ENCODE data around the gene CPED1. TPM values are rescaled to one million over a fixed set of nuclear protein-coding genes. Genes with fewer than 3 reads are reported as not detected.
A peak's percentile ranks its signal among the peaks of the same experiment; 100 is the strongest.
"Not testable (repeated sequence)": the region's sequence is repeated elsewhere in the genome, so short reads cannot be mapped to it uniquely, and the experiment has no call there.

The CPED1 gene
- total RNA-seq, 1 donor from 2014 or later = 32.3 TPM

- DNase-seq = not testable (repeated sequence)
Measured at GRCh38 chr7:121252523-121253235, 264.2 kb downstream of the CPED1 start.

- DNase-seq = no peak
Measured at GRCh38 chr7:121259826-121260225, 271.3 kb downstream of the CPED1 start.

- no peak for DNase-seq
Measured at GRCh38 chr7:121261207-121261884, 272.8 kb downstream of the CPED1 start.

GRCh38 chr7:121262221-121262620, 273.7 kb downstream of the CPED1 start:
- no peak for DNase-seq

GRCh38 chr7:121262969-121263368, 274.5 kb downstream of the CPED1 start:
- no peak for DNase-seq

GRCh38 chr7:121266307-121266894, 277.9 kb downstream of the CPED1 start:
- no peak for DNase-seq

- no peak for DNase-seq
Measured at GRCh38 chr7:121267612-121268011, 279.1 kb downstream of the CPED1 start.

- no peak for DNase-seq
Measured at GRCh38 chr7:121269798-121270197, 281.3 kb downstream of the CPED1 start.

GRCh38 chr7:121271098-121271497, 282.6 kb downstream of the CPED1 start:
- DNase-seq = no peak

- DNase-seq = no peak
Measured at GRCh38 chr7:121271916-121272315, 283.4 kb downstream of the CPED1 start.

- no peak for DNase-seq
Measured at GRCh38 chr7:121272676-121273075, 284.2 kb downstream of the CPED1 start.

GRCh38 chr7:121273467-121274167, 285.1 kb downstream of the CPED1 start:
- DNase-seq = peak; percentile 5

- no peak for DNase-seq
Measured at GRCh38 chr7:121274467-121274866, 286.0 kb downstream of the CPED1 start.

- no peak for DNase-seq
Measured at GRCh38 chr7:121275204-121275603, 286.7 kb downstream of the CPED1 start.

GRCh38 chr7:121276313-121276712, 287.8 kb downstream of the CPED1 start:
- DNase-seq = no peak

- no peak for DNase-seq
Measured at GRCh38 chr7:121278120-121279021, 289.9 kb downstream of the CPED1 start.

- no peak for DNase-seq
Measured at GRCh38 chr7:121279060-121279620, 290.6 kb downstream of the CPED1 start.

GRCh38 chr7:121279822-121280221, 291.3 kb downstream of the CPED1 start:
- DNase-seq = no peak

GRCh38 chr7:121280656-121281055, 292.1 kb downstream of the CPED1 start:
- DNase-seq = no peak

GRCh38 chr7:121282129-121282528, 293.6 kb downstream of the CPED1 start:
- DNase-seq = no peak

- no peak for DNase-seq
Measured at GRCh38 chr7:121285066-121285667, 296.7 kb downstream of the CPED1 start.
